HG03060 (cell line): ENCODE data around the gene COLEC11.
"Not testable (repeated sequence)": the region's sequence is repeated elsewhere in the genome, so short reads cannot be mapped to it uniquely, and the experiment has no call there.

Source experiments
- ATAC-seq: cut with Tn5 transposase; IDR thresholded peaks from one replicate; pipeline ENCODE4 v1.9.1; 2021; ENCODE audit warnings: low read depth, moderate number of reproducible peaks; ENCODE audit not compliant: unreplicated experiment

COLEC11 gene

GRCh38 chr2:3619661-3620060 is 24.7 kb downstream of the COLEC11 start:
- not testable (repeated sequence) for ATAC-seq

- ATAC-seq: no peak
Measured at GRCh38 chr2:3620834-3621233, 25.9 kb downstream of the COLEC11 start.

- ATAC-seq: no peak
Measured at GRCh38 chr2:3622967-3623366, 28.1 kb downstream of the COLEC11 start.

- ATAC-seq: no peak
Measured at GRCh38 chr2:3624059-3624794, 29.3 kb downstream of the COLEC11 start.

GRCh38 chr2:3625186-3625585 is 30.3 kb downstream of the COLEC11 start:
- no peak for ATAC-seq

- no peak for ATAC-seq
Measured at GRCh38 chr2:3626118-3626811, 31.4 kb downstream of the COLEC11 start.

- no peak for ATAC-seq
Measured at GRCh38 chr2:3626812-3627499, 32.0 kb downstream of the COLEC11 start.

GRCh38 chr2:3627500-3628100 is 32.7 kb downstream of the COLEC11 start:
- ATAC-seq: no peak

GRCh38 chr2:3628241-3628679 is 33.3 kb downstream of the COLEC11 start:
- ATAC-seq: no peak

- no peak for ATAC-seq
Measured at GRCh38 chr2:3628800-3629199, 33.9 kb downstream of the COLEC11 start.

GRCh38 chr2:3630631-3631030 is 35.7 kb downstream of the COLEC11 start:
- ATAC-seq: no peak

- no peak for ATAC-seq
Measured at GRCh38 chr2:3631161-3631850, 36.4 kb downstream of the COLEC11 start.

GRCh38 chr2:3631851-3632659 is 37.1 kb downstream of the COLEC11 start:
- no peak for ATAC-seq

GRCh38 chr2:3633089-3633981 is 38.4 kb downstream of the COLEC11 start:
- ATAC-seq: no peak

GRCh38 chr2:3633982-3634595 is 39.2 kb downstream of the COLEC11 start:
- ATAC-seq: no peak

- ATAC-seq: no peak
Measured at GRCh38 chr2:3634596-3635121, 39.7 kb downstream of the COLEC11 start.

- no peak for ATAC-seq
Measured at GRCh38 chr2:3635171-3635974, 40.5 kb downstream of the COLEC11 start.
